Activated CD4-positive, alpha-beta T cell treated with anti-CD3 and anti-CD28 coated beads, Interleukin-10, Interleukin-2, amounts not matched to agents 100 ng/mL and 50 ng/mL, durations not matched to agents 16 hours and 8 hours (primary cell): ENCODE results near the gene SMAD9.

Experiments
- DNase-seq: peaks from one replicate; pipeline ENCODE4 v3.0.0-alpha.2; 2020

The SMAD9 gene

DNA sequence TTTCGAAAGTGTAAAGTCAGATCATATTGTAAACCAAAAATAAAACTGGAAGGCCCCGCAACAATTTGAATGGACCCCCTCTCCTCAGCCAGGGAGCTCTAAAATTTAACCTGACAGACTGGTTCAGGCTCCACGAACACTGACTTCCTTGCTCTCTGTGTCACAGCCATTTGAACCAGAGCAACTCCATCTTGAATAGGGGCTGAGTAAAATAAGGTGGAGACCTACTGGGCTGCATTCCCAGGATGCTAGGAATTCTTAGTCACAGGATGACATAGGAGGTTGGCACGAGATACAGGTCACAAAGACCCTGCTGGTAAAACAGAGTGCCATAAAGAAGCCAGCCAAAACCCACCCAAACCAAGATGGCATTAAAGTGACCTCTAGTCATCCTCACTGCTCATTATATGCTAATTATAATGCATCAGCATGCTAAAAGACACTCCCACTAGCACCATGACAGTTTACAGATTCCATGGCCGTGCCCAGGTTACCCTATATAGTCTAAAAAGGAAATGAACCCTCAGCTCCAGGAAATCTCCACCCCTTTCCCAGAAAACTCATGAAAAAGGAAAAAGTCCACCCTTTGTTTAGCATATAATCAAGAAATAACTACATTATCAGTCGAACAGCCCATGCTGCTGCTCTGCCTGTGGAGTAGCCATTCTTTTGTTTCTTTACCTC lies 57.9 kb downstream of the SMAD9 start:
- DNase-seq, result no peak

DNA sequence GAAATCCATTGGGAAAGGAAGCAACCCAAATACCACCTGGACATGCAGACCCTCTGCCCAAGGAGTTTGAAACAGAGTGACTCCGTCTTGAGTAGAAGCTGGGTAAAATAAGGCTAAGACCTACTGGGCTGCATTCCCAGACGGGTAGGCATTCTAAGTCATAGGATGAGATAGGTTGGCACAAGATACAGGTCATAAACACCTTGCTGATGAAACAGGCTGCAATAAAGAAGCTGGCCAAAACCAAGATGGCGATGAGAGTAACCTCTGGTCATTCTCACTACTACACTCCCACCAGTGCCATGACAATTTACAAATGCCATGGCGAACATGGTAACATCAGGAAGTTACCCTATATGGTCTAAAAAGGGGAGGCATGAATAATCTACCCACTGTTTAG lies 60.8 kb downstream of the SMAD9 start:
- no peak for DNase-seq

- peak; percentile 45 for DNase-seq
Observed at GRCh38 chr13:36858290-36858689, 61.7 kb downstream of the SMAD9 start.

GRCh38 chr13:36857253-36857652 lies 62.8 kb downstream of the SMAD9 start:
- no peak for DNase-seq

GRCh38 chr13:36850790-36851438 lies 69.1 kb downstream of the SMAD9 start:
- DNase-seq, result peak; percentile 8

- DNase-seq, result peak; percentile 37
Observed at GRCh38 chr13:36848199-36848982, 71.6 kb downstream of the SMAD9 start.

DNA sequence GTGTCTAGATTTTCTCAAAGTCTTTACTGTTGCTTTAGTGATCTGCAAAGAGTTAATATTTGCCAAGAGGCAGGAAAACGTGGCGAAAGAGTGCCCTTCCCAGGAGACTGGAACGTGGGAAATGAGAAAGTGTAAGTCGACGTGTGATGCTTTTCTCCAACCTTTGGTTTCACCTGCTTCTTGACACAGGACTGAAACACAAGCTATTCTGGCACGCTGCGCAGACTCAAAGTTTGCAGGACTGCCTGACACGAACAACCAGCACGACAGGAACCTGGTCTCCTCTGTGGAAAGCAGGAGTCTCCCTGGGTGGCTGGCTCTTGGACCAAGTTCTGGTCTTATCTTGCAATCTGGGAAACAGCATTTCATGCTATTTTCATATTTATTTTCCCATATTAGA lies 72.4 kb downstream of the SMAD9 start:
- DNase-seq, result no peak

DNA sequence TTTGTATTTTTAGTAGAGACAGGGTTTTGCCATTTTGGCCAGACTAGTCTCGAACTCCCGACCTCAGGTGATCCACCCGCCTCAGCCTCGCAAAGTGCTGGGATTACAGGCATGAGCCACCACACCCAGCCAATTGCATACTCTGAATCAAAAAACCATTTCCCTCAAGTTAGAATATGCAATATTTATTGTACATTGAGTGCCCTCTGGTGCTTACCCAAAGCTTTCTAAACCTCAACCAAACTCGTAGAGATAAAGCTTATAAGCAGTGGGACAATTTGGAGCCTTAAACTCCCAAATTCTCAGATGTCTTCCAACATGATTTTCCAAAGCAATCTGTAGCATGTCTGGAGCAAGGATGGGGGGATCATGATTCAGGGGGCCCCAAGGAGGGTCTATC lies 78.6 kb downstream of the SMAD9 start:
- DNase-seq, result no peak

DNA sequence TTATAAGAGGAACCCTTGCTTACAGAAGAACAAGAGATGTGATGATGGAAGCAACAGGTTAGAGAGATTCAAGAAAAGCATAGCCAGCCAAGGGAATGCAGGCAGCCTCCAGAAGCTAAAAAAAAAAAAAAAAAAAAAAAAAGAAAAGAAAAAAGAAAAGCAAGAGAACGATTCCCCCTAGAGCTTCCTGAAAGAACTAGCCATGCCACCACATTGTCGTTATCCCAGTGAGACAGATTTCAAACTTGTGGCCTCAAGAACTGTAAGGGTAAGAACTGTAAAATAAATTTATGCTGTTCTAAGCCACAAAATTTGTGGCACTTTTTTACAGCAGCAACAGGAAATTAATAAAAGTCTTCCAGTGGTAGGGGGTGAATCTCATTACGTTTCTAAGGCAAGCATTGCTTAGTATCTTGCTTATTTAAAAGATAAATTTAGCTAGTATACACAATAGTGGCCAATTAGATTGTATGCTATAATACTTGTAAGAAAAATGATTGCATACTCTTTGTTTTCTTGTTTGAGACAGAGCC lies 79.3 kb downstream of the SMAD9 start:
- no peak for DNase-seq

GRCh38 chr13:36839981-36840380 lies 80.1 kb downstream of the SMAD9 start:
- DNase-seq, result no peak

DNA sequence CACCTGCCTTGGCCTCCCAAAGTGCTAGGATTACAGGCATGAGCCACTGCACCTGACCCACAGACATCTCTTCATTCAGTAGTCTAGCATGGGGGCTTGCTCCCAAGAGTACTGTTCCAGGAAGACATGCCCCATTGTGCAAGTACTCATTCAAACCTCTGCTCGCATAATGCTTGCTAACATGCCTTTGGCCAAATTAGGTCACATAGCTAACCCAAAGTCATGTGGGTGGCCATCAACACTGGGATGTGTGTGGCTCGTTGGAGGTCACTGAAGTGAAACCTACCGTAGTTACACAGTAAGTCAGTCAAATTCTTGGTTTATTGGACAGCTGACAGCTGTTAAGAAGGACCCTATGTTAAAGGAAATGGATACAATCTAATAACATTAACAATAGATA lies 80.8 kb downstream of the SMAD9 start:
- DNase-seq, result no peak

DNA sequence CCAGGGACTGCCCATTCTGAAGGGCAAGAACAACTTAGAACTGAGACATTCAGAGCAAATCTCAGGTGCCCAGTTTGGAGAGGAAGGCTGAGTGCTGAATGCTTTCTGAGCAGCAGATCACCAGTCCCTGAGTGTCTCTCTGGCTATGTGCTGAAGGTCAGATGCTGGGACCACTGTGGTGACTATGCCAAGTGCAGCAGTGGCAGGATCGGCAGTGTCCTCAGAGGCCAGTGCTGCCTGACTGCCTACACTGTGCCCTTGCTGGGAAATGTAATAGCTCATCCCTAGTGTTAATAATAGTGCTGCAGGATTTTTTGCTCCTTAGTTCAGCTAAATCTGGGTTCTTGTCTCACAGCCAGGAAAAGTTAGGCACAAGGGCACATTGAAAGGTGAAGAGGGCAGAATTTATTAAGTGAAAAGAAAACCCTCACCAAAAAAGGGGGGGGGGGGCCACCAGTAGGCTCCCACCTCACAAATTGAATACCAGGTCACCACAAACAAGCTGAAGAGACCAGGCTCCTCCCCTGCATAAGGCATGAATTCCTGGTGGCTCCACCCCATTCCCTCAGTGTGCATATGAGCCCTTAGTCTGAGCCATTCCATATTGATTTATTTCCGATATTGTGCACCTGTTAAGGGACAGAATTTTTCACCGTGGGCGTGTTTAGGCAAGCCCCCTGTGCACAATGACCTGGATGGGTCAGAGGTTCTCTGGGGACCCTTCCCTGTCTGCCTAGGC lies 82.5 kb downstream of the SMAD9 start:
- no peak for DNase-seq

DNA sequence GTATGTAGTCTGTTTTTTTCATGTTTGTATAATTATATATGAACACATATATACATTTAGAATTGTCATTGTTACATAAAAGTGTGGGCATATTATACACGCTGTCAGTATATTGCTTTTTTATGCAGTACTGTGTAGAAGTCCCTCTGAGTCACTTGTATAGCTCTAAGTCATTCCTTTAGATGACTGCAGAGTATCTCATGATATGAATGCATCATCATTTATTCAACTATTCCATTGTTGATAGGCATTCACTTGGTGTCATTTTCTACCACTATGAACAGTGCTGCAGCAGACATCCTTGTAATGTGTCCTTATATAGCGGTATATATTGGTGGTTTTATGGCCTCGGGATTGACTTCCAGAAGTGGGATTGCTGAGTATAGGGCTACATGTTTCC lies 85.7 kb downstream of the SMAD9 start:
- peak; percentile 26 for DNase-seq

- no peak for DNase-seq
Observed at GRCh38 chr13:36831291-36831690, 88.7 kb downstream of the SMAD9 start.

DNA sequence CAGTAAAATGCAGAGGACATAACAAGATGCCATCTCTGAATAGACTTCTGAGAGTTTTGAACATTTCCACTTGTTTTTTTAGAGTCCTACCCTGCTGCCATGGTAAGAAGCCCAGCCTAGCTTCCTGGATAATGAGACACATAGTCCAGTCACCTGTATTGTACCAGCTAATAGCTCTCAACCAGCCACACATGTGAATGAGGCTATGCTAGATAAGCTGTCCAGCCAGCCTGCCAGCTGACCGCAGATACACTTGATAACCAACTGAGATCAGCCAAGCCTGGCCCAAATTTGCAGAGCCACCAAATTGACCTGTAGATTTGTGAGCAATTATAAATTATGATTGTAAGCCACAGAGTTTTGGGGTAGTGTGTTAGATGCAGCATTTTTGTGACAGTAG lies 90.3 kb downstream of the SMAD9 start:
- no peak for DNase-seq

DNA sequence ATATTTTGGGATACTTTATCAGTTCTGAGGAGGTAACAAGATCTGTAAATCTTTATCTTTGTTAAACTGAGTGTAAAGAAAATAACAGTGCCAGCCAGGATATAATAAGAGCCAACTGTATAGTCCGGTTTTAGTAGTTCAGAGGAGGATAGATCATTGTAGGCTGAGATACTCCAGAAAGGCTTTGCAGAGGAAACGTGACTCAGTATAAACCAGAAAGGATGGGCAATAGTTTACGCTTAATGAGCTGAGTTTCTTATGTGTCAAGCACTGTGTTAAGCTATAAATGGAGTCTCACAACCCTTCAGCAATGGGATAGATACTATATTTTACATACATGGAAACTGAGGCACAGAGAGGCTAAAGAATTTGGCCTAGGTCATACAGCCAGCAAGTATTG lies 97.3 kb downstream of the SMAD9 start:
- DNase-seq, result peak; percentile 21

DNA sequence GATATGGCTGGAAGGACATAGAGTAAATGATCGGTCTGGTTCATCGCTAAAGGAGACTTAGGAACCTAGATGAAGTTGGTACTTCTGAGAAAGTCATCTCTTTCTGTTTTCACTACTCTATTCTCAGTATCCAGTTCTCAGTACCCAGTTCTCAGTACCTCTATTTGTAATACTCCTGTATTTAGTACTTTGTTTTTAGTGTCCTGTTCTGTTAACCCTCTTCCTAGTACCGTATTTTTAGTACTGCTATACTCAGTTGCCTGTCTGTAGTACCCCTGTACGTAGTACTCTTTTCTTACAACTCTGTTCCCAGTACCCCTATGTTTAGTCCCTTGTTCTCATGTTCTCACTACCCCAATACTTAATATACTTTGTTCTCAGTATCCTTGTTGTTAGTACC lies 99.8 kb downstream of the SMAD9 start:
- peak; percentile 44 for DNase-seq

DNA sequence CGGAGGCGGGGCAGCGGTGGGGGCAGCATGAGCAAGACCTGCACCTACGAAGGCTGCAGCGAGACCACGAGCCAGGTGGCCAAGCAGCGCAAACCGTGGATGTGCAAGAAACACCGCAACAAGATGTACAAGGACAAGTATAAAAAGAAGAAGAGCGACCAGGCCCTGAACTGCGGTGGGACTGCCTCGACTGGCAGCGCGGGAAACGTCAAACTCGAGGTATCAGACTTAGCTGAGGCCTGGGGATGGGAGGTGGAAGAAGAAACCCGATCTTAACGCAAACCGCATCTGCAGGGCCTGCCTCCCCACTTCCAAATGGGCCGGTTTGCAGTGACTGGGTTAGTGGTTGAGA lies 100.3 kb downstream of the SMAD9 start:
- peak; percentile 55 for DNase-seq

- peak; percentile 96 for DNase-seq
Observed at GRCh38 chr13:36818804-36819738, 101.0 kb downstream of the SMAD9 start, which contains the start of gene RFXAP. RFXAP (plus strand) TSS chr13:36819222; CDS start chr13:36819358, 136 bp downstream.

GRCh38 chr13:36817996-36818803 lies 101.8 kb downstream of the SMAD9 start:
- DNase-seq, result no peak

- peak; percentile 11 for DNase-seq
Observed at GRCh38 chr13:36815062-36815461, 105.0 kb downstream of the SMAD9 start.
